Endothelial cell of umbilical vein (primary cell): ENCODE data around the gene SUGP1. TPM values are rescaled to one million over a fixed set of nuclear protein-coding genes. Genes with fewer than 3 reads are reported as not detected.

Experiments used
- BruUV-seq: library from RNA; stranded (reverse); fragments of 400-500 nt; replicated peaks from 2 replicates; lab custom pipeline; 2021; lab: Mats Ljungman, UMichigan
- CTCF ChIA-PET: fragments of 300-600, 350-600 bp; sonication (Branson Sonifier 250); formaldehyde crosslinking; loops from one replicate; lab custom pipeline; 2021; ENCODE audit warnings: antibody characterized with exemption, inconsistent platforms; lab: Charles Lee
- POLR2A ChIA-PET: fragments of 300-600, 350-600 bp; sonication (Branson Sonifier 250); formaldehyde crosslinking; loops from one replicate; lab custom pipeline; 2021; ENCODE audit warnings: antibody characterized with exemption, inconsistent platforms; lab: Charles Lee
- DNase-seq: peaks from one replicate; pipeline ENCODE4 v3.0.0-alpha.2; 2011; ENCODE audit warnings: low read depth, low spot score
- FAIRE-seq: peaks from 2 replicates; lab custom pipeline; 2011; peaks lifted over from hg19 to GRCh38; lab: Jason Lieb, UNC
- H2AFZ ChIP-seq: 2 replicates; pipeline ENCODE4 v1.6.0; 2012; ENCODE audit warnings: low read depth, low read length, control low read depth, inconsistent platforms
- H3K27ac ChIP-seq: 2 replicates; pipeline ENCODE4 v1.5.1; 2011; ENCODE audit warnings: low read depth, mild to moderate bottlenecking, control low read depth, low read length, moderate library complexity; ENCODE audit not compliant: insufficient read depth
- H3K27me3 ChIP-seq, 2 experiments: 2 replicates each; pipeline versions ENCODE4 v1.6.0 to v1.6.1; 2011; ENCODE audit warnings: low read length in 2 of 2, mixed read lengths in 1 of 2; ENCODE audit not compliant: control insufficient read depth in 2 of 2, insufficient read depth in 2 of 2
- H3K36me3 ChIP-seq, 2 experiments: 2 replicates in 1 of 2; 3 replicates in 1 of 2; pipeline ENCODE4 v1.5.1; 2011; ENCODE audit warnings: low read length in 2 of 2, mild to moderate bottlenecking in 1 of 2, moderate library complexity in 1 of 2; ENCODE audit not compliant: control insufficient read depth in 2 of 2, insufficient read depth in 2 of 2; ENCODE audit errors: extremely low read depth in 1 of 2
- H3K4me1 ChIP-seq: 3 replicates; pipeline ENCODE4 v1.5.1; 2011; ENCODE audit warnings: mild to moderate bottlenecking, low read length; ENCODE audit not compliant: control insufficient read depth, insufficient read depth; ENCODE audit errors: extremely low read depth
- H3K4me2 ChIP-seq: 2 replicates; pipeline ENCODE4 v1.6.1; 2011; ENCODE audit warnings: low read length, control low read depth, mixed read lengths; ENCODE audit not compliant: insufficient read depth
- H3K4me3 ChIP-seq, 3 experiments: fragments of 200-600 bp in 1 of 3; sonication (generic), shearing (Covaris generic) in 1 of 3; replicated peaks in 1 of 3; 2 replicates each; pipeline ENCODE4 v1.5.1; 2011 to 2016; ENCODE audit warnings: control low read depth in 3 of 3, low read length in 3 of 3, mild to moderate bottlenecking in 2 of 3, inconsistent platforms in 1 of 3, low read depth in 1 of 3, moderate library complexity in 1 of 3; ENCODE audit not compliant: insufficient read depth in 1 of 3
- H3K79me2 ChIP-seq: 2 replicates; pipeline ENCODE4 v1.6.0; 2012; ENCODE audit warnings: low read length, inconsistent platforms; ENCODE audit not compliant: control insufficient read depth, insufficient read depth
- H3K9ac ChIP-seq: replicated peaks from 2 replicates; pipeline ENCODE3; 2011; ENCODE audit warnings: low read length, control low read depth; ENCODE audit not compliant: insufficient read depth; ENCODE audit errors: extremely low read depth
- H3K9me1 ChIP-seq: replicated peaks from 3 replicates; pipeline ENCODE4 v1.6.0; 2011; ENCODE audit warnings: mild to moderate bottlenecking, low read length; ENCODE audit not compliant: control insufficient read depth, insufficient read depth; ENCODE audit errors: extremely low read depth
- H3K9me3 ChIP-seq: replicated peaks from 2 replicates; pipeline ENCODE4 v1.5.1; 2012; ENCODE audit warnings: low read length, inconsistent platforms; ENCODE audit not compliant: control insufficient read depth, insufficient read depth
- H4K20me1 ChIP-seq: replicated peaks from 2 replicates; pipeline ENCODE3; 2011; ENCODE audit warnings: mild to moderate bottlenecking, low read length; ENCODE audit not compliant: control insufficient read depth, insufficient read depth; ENCODE audit errors: extremely low read depth
- CTCF ChIP-seq, 2 donors: IDR thresholded peaks; 1 replicate in 1 of 2; 2 replicates in 1 of 2; pipeline ENCODE4 v1.5.1; 2011; ENCODE audit warnings: low read length in 2 of 2, mild to moderate bottlenecking in 2 of 2, moderate library complexity in 2 of 2, control low read depth in 1 of 2, inconsistent platforms in 1 of 2, low read depth in 1 of 2; ENCODE audit not compliant: insufficient read depth in 1 of 2; ENCODE audit errors: extremely low read depth in 1 of 2
- EZH2 ChIP-seq: IDR thresholded peaks from 2 replicates; pipeline ENCODE4 v1.6.1; 2012; ENCODE audit warnings: borderline replicate concordance, low read depth, mild to moderate bottlenecking, moderate library complexity, low read length, inconsistent platforms; ENCODE audit not compliant: severe bottlenecking
- FOS ChIP-seq: IDR thresholded peaks from 2 replicates; pipeline ENCODE4 v1.6.1; 2011; ENCODE audit warnings: mild to moderate bottlenecking, low read length, moderate library complexity, borderline replicate concordance; ENCODE audit not compliant: insufficient read depth
- GATA2 ChIP-seq: IDR thresholded peaks from 2 replicates; pipeline ENCODE4 v1.7.0; 2011; ENCODE audit warnings: low read depth, mild to moderate bottlenecking, moderate library complexity, mixed read lengths, low read length; ENCODE audit not compliant: insufficient read length, insufficient read depth
- JUN ChIP-seq: IDR thresholded peaks from 2 replicates; pipeline ENCODE4 v1.6.1; 2011; ENCODE audit warnings: borderline replicate concordance, low read depth; ENCODE audit not compliant: insufficient read length, insufficient read depth
- MAX ChIP-seq: IDR thresholded peaks from 2 replicates; pipeline ENCODE4 v1.6.1; 2011; ENCODE audit not compliant: insufficient read depth, insufficient read length
- MYC ChIP-seq: IDR thresholded peaks from one replicate; pipeline ENCODE4 v1.6.1; 2011; ENCODE audit warnings: mild to moderate bottlenecking, low read depth, low read length
- POLR2A ChIP-seq: IDR thresholded peaks from 2 replicates; pipeline ENCODE4 v1.6.1; 2012; ENCODE audit warnings: low read depth, mild to moderate bottlenecking, control low read depth, low read length
- POLR2AphosphoS5 ChIP-seq: IDR thresholded peaks from 2 replicates; pipeline ENCODE4 v1.6.1; 2012; ENCODE audit warnings: low read depth, mild to moderate bottlenecking, control low read depth, low read length, moderate library complexity; ENCODE audit not compliant: insufficient read depth
- dilution Hi-C: fragments of 300-500 bp; cut with MboI; formaldehyde crosslinking; loops from one replicate; pipeline ENCODE4 v1.15.0; 2019; ENCODE audit warnings: low sequenced_read_pairs; ENCODE audit not compliant: extremely low pct_ligation_motif_present
- intact Hi-C: fragments of 100-400 bp; cut with micrococcal nuclease; formaldehyde crosslinking; loops from one replicate; pipeline ENCODE4 v1.10.0; 2022
- polyA plus RNA-seq, 4 experiments: library from polyadenylated mRNA; depleted of rRNA in 3 of 4; stranded (reverse) in 3 of 4; unstranded in 1 of 4; fragments of >200 nt; gene quantifications; 2 replicates each; pipeline versions ENCODE4 v1.2.1 to v1.2.3, GENCODE V29; 2011 to 2012; ENCODE audit warnings: missing spikeins in 1 of 4
- total RNA-seq: library from RNA; stranded (reverse); gene quantifications from 2 replicates; pipeline ENCODE4 v1.2.3, GENCODE V29; 2021

SUGP1 gene
- total and polyA plus RNA-seq, 2 donors (not counting 3 experiments of a cell fraction or from before 2014, with no cell fraction given) = 41.0 to 64.7 TPM

DNA sequence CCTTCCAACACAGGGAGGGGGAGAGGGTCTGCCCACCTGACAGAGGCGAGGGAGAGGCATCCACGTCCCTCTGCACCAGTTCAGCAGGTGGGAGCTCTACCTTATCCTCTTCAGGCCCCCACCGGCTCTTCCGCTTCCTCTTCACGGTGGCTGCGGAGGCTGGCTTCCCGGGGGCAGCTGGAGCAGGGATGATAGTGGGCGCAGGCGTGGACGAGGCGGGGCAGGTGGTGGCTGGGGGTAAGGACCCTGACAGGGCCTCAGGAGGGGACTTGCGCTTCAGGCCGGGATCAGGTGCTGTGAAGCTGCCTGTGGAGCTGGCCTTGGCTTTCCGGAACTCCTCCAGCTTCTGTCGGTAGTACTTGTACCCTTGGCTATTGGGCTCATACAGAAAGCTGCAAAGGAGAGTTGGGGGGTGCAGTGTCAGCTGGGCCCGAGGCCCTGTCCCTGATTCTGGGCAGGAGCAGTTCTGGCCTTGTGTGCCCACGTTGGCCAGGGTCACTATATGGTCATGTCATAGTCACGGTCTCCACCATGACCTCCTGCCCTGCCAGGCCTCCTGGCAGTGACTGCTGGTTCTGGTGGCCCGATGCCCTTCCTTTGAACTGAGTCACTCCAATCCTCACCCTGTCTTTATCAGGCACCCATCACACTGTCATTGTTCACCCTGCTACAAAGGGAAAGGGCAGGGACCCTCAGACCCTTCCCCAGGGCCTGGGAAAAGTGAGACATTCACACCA, 23.2 kb downstream of the SUGP1 start:
- no peak overlapping the region for H3K9ac ChIP-seq
- H4K20me1 ChIP-seq = no peaks in the 10 kb centered on the region
- TF ChIP-seq CTCF (IDR thresholded peaks at IDR 0.05; ENCODE audit: extremely low read depth in 1 of 2, insufficient read depth in 1 of 2, low read depth in 1 of 2, low read length in 2 of 2) = no peak
- H3K4me2 ChIP-seq = no peak overlapping the region
- DNase-seq (no peak), FAIRE-seq (no peak)
- dilution Hi-C loops = no loop called here
- H3K4me1 ChIP-seq = no peaks in the 10 kb centered on the region
- BruUV-seq = no TSS peak
- intact Hi-C loops = no loop called here
- no peaks in the 10 kb centered on the region for H3K27me3 ChIP-seq
- H3K9me1 ChIP-seq = no peaks in the 10 kb centered on the region
- H2AFZ ChIP-seq = no peak overlapping the region
- no peak overlapping the region for H3K4me3 ChIP-seq
- no peaks in the 10 kb centered on the region for H3K9me3 ChIP-seq
- CTCF ChIA-PET = interaction anchor here (0.5 to 0.6 kb wide), 2 partner anchors 161 to 195 kb away, joined by 3 read pairs; no protein-coding TSS in a partner anchor
- H3K36me3 ChIP-seq = peaks cover 8 to 20% of the 10 kb centered on the region in 2 experiments
- H3K79me2 ChIP-seq = no peaks in the 10 kb centered on the region
- POLR2A ChIA-PET = no interaction called here
- H3K27ac ChIP-seq = no peak overlapping the region

GRCh38 chr19:19294914-19295313, 25.4 kb downstream of the SUGP1 start:
- ChIA-PET POLR2A (no interaction called here), CTCF (interaction anchor here (1.2 kb wide), 1 partner anchor 48 kb away, joined by 3 read pairs; no protein-coding TSS in a partner anchor)
- Histone ChIP-seq H4K20me1 (no peaks in the 10 kb centered on the region), H2AFZ (no peak overlapping the region), H3K9me1 (no peaks in the 10 kb centered on the region), H3K4me1 (no peaks in the 10 kb centered on the region), H3K36me3 (peaks cover 4 to 8% of the 10 kb centered on the region in 2 experiments), H3K79me2 (no peaks in the 10 kb centered on the region), H3K9me3 (no peaks in the 10 kb centered on the region), H3K4me3 (no peak overlapping the region), H3K27me3 (no peaks in the 10 kb centered on the region), H3K9ac (no peak overlapping the region), H3K27ac (no peak overlapping the region), H3K4me2 (no peak overlapping the region)
- DNase-seq (no peak), FAIRE-seq (no peak)
- no TSS peak for BruUV-seq
- TF ChIP-seq POLR2AphosphoS5 (no peak), GATA2 (no peak), MAX (no peak), POLR2A (no peak), JUN (no peak), FOS (no peak), MYC (no peak), EZH2 (no peak), CTCF (IDR thresholded peaks at IDR 0.05; ENCODE audit: extremely low read depth in 1 of 2, insufficient read depth in 1 of 2, low read depth in 1 of 2, low read length in 2 of 2) (no peak)
- intact Hi-C loops (no loop called here), dilution Hi-C loops (no loop called here)
